ENCODE results near the gene KRT32.

DNA sequence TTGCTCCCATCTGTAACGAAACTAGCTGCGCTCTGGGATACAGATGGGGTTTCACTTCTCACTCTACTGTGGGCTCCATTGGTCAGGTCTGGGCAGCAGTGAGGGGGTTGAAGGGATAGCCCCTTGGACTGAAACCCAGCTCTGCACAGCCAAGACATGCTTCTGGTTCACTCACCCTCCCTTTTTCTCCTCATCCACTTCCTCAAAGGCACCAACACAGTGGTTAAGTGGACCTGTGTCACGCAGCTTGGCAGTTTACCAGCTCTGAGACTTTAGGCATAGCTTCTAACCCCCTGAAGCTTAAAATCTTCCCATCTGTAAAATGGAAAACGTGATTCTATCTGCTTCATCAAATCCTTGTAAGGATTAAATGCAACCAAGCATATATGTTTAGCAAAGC lies 14.9 kb downstream of the KRT32 start:
- TF ChIP-seq POLR2A (IDR thresholded peaks at IDR 0.05; ENCODE audit: low read length): no peak
- no peak for TF ChIP-seq GATA1 (IDR thresholded peaks at IDR 0.05; ENCODE audit: low read depth, low read length)
